Measurements from ENCODE around the gene IKZF4. TPM values are rescaled to one million over a fixed set of nuclear protein-coding genes. Genes with fewer than 3 reads are reported as not detected.

The IKZF4 gene
- total RNA-seq, 4 donors from 2014 or later = 2.4 to 5.8 (median 3.4) TPM

- no peak overlapping the region for H3K4me3 ChIP-seq (ENCODE audit: low read depth, poor library complexity, severe bottlenecking)
- 87 to 96% methylated on average over 6 to 10 of the region's 10 CpGs for WGBS, 2 donors
- no peak for DNase-seq (ENCODE audit: low spot score in 2 of 2)
- TF ChIP-seq CTCF (IDR thresholded peaks at IDR 0.05) = no peak
- TF ChIP-seq POLR2A (IDR thresholded peaks at IDR 0.05) = no peak
- intact Hi-C loops (cut with DNase I; ENCODE audit: low total_unique reads) = no loop called here
These were observed 16.6 kb upstream of the IKZF4 start for GRCh38 chr12:56004211-56004610.

GRCh38 chr12:56007564-56008559, 13.0 kb upstream of the IKZF4 start:
- H3K4me3 ChIP-seq (ENCODE audit: low read depth, poor library complexity, severe bottlenecking) = peak overlapping the region; percentile 83
- intact Hi-C loops (cut with DNase I; ENCODE audit: low total_unique reads) = no loop called here
- 1 to 2% methylated on average over 41 to 44 of the region's 44 CpGs for WGBS, 2 donors
- TF ChIP-seq CTCF (IDR thresholded peaks at IDR 0.05) = no peak
- TF ChIP-seq POLR2A (IDR thresholded peaks at IDR 0.05) = no peak
- DNase-seq (ENCODE audit: low spot score in 2 of 2) = peak; percentile 27 to 88

- no peak overlapping the region for H3K4me3 ChIP-seq (ENCODE audit: low read depth, poor library complexity, severe bottlenecking)
- no peak for DNase-seq (ENCODE audit: low spot score in 2 of 2)
- TF ChIP-seq CTCF (IDR thresholded peaks at IDR 0.05) (no peak), POLR2A (IDR thresholded peaks at IDR 0.05) (no peak)
- intact Hi-C loops (cut with DNase I; ENCODE audit: low total_unique reads) = no loop called here
- 61 to 74% methylated on average over 2 of the region's 2 CpGs for WGBS, 2 donors
These were observed 10.7 kb upstream of the IKZF4 start for GRCh38 chr12:56010111-56010570.

- intact Hi-C loops (cut with DNase I; ENCODE audit: low total_unique reads) = no loop called here
- WGBS, 2 donors = 99 to 100% methylated on average over 2 of the region's 2 CpGs
These were observed 9.2 kb upstream of the IKZF4 start for GRCh38 chr12:56011509-56012090.

GRCh38 chr12:56013482-56013881, 7.4 kb upstream of the IKZF4 start:
- intact Hi-C loops (cut with DNase I; ENCODE audit: low total_unique reads) = no loop called here
- no peak for DNase-seq (ENCODE audit: low spot score in 2 of 2)
- TF ChIP-seq POLR2A (IDR thresholded peaks at IDR 0.05) = no peak
- no peak for TF ChIP-seq CTCF (IDR thresholded peaks at IDR 0.05)
- no peak overlapping the region for H3K4me3 ChIP-seq (ENCODE audit: low read depth, poor library complexity, severe bottlenecking)
- 64 to 73% methylated on average over 5 of the region's 5 CpGs for WGBS, 2 donors

More at GRCh38 chr12:56011509-56012090, 9.2 kb upstream of the IKZF4 start:
- TF ChIP-seq POLR2A (IDR thresholded peaks at IDR 0.05) (no peak), CTCF (IDR thresholded peaks at IDR 0.05) (no peak)
- H3K4me3 ChIP-seq (ENCODE audit: low read depth, poor library complexity, severe bottlenecking) = no peak overlapping the region
- no peak for DNase-seq (ENCODE audit: low spot score in 2 of 2)

Measured in lower leg skin (tissue), 4 donors.